Stomach (tissue), 4 donors: Measurements from ENCODE around the gene SCG5.

ENCODE experiments used
- EP300 ChIP-seq: sonication (generic); formaldehyde crosslinking; IDR thresholded peaks from one replicate; pipeline ENCODE4 v1.6.1; 2017; ENCODE audit warnings: antibody characterized with exemption
- POLR2A ChIP-seq, 4 donors: fragments of 450-650 bp; IDR thresholded peaks; one replicate each; pipeline ENCODE4 v1.6.1; 2016; ENCODE audit warnings: antibody characterized with exemption in 4 of 4, control low read depth in 2 of 4, mild to moderate bottlenecking in 1 of 4, moderate library complexity in 1 of 4
- POLR2AphosphoS5 ChIP-seq, 3 donors: sonication (generic); formaldehyde crosslinking; IDR thresholded peaks; one replicate each; pipeline ENCODE4 v1.6.1; 2016; ENCODE audit warnings: antibody characterized with exemption in 3 of 3
- TF ChIP-seq, protein P1 (sequence below), 7 experiments: fragments of 450-650 bp in 4 of 7; fragments of 200-600 bp in 3 of 7; sonication (generic) in 3 of 7; IDR thresholded peaks; one replicate each; pipeline ENCODE4 v1.5.1; 2016 to 2019; ENCODE audit warnings: antibody characterized with exemption in 7 of 7, control low read depth in 2 of 7, mild to moderate bottlenecking in 1 of 7

DNA sequence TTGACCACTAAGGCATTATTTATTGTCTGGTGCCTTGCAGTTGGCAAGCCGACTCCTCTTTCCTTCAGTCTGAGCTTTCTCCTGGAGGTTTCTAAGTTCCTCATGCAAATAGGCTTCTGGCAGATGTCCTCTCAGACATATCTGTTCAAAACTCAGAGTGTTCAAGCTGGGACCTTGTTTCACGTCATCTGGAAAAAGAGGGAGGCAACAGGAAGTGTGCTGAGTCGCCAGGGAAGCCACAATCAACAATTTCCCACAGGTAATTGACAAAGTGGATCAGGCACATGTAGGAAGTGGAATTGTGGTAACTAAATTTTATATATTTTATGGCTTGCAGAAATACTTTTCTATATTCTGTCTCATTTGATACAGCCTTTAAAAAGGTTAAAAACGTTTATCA, 14.6 kb downstream of the SCG5 start:
- TF ChIP-seq, protein P1, sequence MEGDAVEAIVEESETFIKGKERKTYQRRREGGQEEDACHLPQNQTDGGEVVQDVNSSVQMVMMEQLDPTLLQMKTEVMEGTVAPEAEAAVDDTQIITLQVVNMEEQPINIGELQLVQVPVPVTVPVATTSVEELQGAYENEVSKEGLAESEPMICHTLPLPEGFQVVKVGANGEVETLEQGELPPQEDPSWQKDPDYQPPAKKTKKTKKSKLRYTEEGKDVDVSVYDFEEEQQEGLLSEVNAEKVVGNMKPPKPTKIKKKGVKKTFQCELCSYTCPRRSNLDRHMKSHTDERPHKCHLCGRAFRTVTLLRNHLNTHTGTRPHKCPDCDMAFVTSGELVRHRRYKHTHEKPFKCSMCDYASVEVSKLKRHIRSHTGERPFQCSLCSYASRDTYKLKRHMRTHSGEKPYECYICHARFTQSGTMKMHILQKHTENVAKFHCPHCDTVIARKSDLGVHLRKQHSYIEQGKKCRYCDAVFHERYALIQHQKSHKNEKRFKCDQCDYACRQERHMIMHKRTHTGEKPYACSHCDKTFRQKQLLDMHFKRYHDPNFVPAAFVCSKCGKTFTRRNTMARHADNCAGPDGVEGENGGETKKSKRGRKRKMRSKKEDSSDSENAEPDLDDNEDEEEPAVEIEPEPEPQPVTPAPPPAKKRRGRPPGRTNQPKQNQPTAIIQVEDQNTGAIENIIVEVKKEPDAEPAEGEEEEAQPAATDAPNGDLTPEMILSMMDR (IDR thresholded peaks at IDR 0.05) = no peak
- no peak for TF ChIP-seq EP300
- TF ChIP-seq POLR2A (IDR thresholded peaks at IDR 0.05) = no peak
- TF ChIP-seq POLR2AphosphoS5 (IDR thresholded peaks at IDR 0.05) = no peak
